NCI-H2196 treated with DMSO at 0.1 percent for 48 hours (cell line): ENCODE results near the gene SMNDC1.
A peak's percentile ranks its signal among the peaks of the same experiment; 100 is the strongest.
"Not testable (repeated sequence)": the region's sequence is repeated elsewhere in the genome, so short reads cannot be mapped to it uniquely, and the experiment has no call there.

ENCODE experiments used
- DNase-seq: peaks from one replicate; lab custom pipeline; 2025; ENCODE audit not compliant: unreplicated experiment; lab: John Stamatoyannopoulos, UW

SMNDC1 gene

DNA sequence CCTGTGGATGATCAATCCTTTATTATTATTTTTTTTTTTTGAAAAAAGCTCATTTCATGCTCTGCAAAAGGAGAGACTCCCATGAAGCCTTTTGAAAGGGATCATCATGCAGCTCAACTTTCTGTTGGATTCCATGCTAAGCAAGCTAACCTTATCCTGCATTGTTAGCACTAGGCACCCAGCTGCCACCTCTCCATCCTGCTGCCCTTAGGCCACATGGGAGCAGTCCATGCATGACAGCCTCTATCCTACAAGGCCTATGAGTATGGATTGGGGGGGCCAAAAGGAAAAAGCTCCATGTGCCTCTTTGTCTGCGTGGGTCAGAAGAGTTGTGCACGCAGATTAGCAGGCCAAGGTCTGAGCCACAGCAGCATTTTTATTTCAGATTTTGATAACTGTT, 19.2 kb downstream of the SMNDC1 start:
- DNase-seq = no peak

DNA sequence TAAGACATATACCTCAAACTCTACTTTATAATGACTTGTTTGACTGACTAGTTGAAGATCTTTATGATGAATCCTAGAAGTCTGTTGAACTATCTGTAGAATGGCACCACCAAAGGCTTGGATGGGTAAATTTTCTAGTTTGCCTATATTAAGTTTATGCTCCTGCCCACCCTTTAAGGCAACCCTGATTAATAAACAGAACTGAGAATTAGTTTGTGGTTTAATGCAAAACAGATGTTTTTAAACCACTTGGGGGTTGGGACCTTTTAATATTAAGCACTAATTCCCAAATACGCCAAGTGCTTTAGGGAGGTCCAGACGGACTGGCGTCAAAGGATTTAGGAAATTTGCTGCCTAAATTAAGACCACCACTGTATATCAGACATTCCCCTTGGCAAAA, 20.5 kb downstream of the SMNDC1 start:
- DNase-seq = no peak

DNA sequence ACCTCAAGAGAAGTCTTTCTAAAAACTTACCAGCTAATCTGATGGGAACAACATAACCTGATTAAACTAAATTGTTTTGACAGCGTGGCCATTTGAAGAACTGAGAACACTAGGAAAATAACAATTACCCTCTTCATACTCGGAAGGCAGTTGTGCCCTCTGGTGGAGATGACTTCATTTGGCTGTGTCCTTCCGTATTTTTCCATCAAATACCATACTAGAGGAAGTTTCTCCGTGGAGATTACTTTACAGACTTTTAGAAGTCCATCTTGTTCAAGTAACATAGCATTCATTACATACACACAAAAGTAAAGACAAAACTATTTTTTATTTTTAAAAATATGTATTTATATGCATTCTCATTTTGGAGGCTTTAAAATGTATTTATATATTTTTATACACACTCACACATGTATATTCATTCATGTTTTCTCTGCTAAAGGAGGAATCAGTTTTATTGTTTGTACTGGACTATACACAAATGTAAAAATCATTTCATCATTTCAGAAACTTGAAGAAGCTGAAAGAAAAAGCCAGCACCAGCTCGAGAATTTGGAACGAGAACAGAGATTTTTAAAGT, 25.2 kb downstream of the SMNDC1 start:
- peak; percentile 15 for DNase-seq

DNA sequence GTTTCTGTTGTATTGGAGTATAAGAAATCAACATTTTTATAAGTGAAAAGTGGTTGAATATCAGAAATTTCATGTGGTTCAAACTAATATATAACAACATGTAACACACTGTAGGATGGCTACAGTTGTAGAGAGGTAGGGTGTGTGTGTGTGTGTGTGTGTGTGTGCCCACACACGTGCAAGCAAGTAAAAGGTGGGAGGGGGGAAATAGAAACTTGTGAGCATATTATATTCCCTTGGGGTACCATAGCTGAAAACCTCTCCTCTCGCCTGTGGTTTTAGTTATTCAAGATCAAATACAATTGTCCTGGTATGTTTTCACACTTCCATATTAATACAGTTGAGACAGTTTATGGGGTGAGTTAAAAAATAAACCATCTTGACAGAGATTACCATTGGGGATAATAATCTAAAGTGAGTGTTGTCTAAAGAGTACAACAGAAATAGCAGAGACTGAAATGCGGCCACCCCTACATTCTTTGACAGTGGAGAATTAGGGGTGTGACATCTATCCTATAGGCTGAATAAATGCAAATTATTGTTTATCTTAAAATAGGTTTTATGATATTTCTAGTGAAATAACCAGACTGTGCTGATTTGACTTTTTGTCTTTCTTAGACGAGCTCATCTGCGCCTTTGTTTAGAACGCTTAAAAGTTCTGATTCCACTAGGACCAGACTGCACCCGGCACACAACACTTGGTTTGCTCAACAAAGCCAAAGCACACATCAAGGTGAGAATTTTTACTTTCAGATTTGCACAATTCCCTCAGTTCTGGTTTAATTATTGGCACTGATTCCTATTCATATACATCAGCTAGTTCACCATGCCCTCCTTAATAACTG, 25.9 kb downstream of the SMNDC1 start:
- no peak for DNase-seq

DNA sequence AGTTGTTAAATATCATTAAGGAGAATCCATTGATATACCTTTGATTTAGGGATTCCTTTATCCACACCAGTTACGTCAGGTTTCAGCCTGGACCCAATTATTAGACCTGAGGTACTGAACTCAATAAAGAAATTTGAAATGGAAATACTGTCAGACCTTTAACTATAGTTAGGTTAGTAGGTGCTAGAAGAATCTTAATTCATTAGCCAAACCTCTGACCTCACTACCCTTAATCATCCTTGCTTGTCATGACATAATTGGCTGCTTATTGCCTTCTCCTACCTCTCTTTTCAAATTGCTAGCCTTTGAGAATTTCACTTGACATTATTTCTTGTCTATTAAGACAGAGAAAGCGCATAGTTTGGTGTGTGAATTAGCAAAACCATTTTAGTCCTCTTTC, 27.1 kb downstream of the SMNDC1 start:
- no peak for DNase-seq

GRCh38 chr10:110276603-110277002, 28.1 kb downstream of the SMNDC1 start:
- no peak for DNase-seq

DNA sequence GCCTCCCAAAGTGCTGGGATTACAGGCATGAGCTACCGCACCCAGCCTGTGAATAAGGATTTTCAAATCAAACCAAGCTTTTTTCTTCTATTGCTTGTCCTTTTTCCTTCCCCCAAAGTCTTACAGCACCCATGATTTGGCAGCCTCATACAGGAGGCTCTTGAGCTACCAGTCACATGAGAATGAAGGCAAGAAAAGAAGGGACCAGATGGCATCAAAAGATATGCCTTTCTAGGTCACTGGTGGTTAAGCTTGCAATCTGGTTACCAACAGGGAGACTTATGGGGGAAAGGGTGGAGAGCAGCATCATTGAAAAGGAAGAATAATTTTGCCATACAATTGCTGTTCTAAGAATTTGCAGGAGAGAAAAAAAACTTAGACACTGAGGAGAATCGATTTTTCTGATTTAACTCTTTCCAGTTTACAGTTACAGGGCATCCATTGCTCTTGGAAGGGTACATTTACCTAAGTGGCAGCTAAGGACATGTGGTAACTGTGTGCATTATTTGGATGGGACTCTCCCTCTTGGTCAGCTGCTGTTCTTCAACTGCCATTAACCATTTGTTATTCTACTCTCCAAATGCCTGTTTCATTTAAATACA, 29.5 kb downstream of the SMNDC1 start:
- DNase-seq = no peak

GRCh38 chr10:110274647-110275046, 30.1 kb downstream of the SMNDC1 start:
- no peak for DNase-seq

GRCh38 chr10:110274072-110274627, 30.6 kb downstream of the SMNDC1 start:
- DNase-seq = no peak

DNA sequence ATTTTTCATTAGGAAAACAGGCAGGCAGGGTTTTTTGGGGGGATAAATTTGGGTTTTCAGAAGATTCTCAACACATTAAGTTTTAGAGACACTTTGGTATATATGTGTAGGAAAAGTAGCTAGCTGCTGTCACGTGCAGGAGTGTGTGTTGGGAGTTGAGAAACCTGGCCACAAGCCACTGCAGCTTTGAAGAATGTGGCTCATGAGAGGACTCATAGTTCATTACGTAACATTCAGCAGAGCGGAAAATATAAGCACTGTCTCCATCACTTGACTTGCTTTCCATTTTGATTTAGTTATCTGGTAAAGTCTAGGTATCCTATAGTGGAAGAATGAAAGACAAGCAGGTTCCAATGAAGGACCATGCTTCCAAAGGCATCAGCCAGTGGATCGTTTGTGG, 31.2 kb downstream of the SMNDC1 start:
- no peak for DNase-seq

DNA sequence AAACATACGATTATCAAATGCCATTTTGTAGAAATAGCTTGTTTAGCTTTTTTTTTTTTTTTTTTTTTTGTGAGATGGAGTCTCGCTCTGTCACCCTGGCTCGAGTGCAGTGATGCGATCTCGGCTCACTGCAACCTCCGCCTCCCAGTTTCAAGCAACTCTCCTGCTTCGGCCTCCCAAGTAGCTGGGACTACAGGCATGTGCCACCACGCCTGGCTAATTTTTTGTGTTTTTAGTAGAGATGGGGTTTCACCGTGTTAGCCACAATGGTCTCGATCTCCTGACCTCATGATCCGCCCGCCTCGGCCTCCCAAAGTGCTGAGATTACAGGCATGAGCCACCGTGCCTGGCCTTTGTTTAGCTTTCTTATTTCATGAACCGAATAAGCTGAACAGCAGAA, 31.7 kb downstream of the SMNDC1 start:
- DNase-seq = not testable (repeated sequence)

- no peak for DNase-seq
Observed at GRCh38 chr10:110269374-110270318, 35.1 kb downstream of the SMNDC1 start.

DNA sequence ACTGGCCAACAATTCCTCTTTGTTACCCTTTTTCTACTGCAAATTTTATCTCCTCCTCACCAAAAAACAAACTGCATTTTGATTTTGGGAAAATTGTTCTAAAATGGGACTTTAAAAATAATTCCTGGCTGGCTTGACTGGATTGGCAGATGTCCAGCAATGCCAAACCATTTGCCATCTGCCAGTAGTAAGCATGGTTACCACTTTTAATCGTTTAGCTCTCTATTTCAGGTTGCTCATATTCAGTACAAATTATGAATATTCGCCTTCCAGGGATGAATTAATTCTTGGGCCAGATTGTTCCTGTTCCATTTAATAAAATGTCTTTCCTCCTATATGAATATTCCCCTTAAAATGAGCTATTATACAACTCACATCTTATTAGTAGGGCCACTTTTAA, 35.7 kb downstream of the SMNDC1 start:
- DNase-seq = no peak

DNA sequence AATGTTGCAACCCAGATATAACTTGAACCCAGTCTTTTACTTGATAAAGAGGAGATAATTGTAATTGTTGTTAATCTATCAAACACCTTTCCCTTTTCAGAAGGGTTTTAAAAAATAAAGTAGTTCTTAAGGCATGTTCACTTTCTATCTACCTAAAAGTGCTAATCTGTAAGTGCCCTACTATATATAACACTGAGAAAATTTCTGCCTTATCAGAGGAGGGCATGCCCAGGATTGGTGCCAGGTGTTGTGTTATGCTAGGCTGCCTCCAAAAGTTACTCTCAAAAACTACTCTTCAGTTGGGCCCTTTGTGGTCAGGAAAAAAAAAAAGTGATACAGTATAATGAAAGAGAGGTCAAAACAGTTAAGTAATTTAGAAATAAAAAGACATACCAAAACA, 36.3 kb downstream of the SMNDC1 start:
- no peak for DNase-seq

GRCh38 chr10:110267276-110267675, 37.4 kb downstream of the SMNDC1 start:
- no peak for DNase-seq

DNA sequence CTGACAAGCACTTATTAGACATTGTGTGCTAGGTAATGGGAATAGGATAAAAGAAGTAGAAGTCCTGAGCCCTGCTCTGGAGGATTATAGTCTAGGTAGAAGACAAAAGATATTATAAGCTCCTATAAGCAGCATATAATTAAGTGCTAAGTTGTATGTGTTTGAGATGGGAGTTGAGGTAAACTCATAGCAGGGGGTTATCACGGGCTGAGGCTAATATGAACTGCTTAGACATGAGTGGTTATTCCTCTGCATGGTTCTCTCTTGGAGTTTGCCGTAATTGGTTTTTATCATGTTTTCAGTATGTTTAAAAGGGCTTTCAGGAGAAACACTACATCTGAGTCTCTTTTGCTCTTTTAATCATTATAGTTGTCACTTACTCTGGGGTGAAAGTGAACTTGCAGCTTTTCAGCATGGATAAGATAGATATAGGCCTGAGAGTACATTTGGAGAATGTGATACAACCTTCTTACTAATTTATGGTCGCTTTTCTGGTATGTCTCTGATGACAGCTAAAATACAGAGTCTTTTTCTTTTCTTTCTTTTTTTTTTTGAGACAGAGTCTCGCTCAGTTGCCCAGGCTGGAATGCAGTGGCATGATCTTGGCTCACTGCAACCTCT, 39.0 kb downstream of the SMNDC1 start:
- no peak for DNase-seq

DNA sequence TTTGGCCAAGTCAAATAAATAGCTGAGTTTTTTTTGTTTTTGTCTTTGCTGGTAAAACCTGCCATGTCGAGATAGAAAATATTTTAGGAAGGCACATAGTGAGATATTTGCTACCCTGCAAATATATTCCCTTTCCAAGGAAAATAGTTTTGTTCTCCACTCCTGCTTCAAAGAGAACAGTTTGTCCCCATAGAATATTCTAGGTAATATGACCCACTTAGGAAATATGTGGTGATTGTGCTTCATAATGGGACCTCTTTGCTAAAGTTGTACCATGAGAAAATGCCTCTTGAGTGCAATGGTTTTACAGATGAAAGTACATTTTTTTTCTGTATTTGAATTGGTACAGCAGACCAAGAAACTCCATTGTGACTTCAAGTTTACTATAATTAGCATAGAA, 41.6 kb downstream of the SMNDC1 start:
- no peak for DNase-seq

DNA sequence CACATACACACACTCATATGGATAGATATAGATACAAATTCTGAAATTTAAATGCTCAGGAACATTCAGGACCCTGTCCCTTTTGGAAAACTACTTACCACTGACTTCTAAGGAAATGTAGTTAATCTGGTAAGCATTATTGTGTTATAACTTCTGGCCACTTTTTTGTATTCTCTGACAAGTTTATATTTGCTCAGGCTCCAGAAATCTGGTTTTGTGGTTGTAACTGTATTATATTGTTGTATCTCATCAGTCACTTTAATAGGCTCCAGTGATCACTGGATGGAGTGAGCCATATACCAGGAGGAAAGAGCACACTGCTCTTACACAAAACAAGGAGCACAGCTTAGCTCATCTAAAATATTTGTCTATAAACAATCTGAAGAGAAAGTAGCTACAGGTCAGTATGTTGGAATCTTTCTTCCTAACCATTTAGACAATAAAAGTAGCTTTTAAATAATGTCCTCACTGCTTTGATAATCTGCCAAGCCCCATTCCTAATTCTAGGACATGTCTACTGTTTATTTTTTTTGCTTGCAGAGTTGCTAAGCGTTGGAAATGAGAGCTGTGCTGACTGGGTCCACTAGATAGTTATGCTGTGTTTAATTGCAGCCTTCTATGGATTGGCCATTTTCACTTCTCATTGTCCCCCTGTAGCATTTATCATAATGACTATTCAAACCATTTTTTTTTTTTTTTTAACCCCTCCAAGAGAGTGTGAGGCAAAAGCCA, 43.8 kb downstream of the SMNDC1 start:
- no peak for DNase-seq

DNA sequence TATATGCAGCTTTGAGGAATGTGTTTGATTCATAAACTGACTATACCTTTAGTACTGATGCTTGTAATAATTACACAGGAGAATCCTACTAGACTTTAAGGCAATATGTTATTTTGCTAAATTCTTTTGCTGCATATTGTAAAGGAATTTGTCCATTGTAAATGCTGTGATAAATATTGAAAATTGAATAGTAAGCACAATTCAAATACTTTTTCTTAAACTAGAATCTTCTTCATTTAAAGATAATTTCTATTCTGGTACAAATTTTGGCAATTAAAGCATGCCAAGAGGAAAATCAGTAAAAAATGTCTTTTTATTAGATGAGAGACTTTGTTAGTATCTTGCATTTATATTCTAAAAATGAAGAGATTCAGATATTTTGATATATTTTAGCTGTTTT, 45.4 kb downstream of the SMNDC1 start:
- DNase-seq = no peak

- no peak for DNase-seq
Observed at GRCh38 chr10:110258542-110258941, 46.2 kb downstream of the SMNDC1 start.
